Amygdala (tissue), 56 donors: ENCODE measurements around the gene EGLN1.
A peak's percentile ranks its signal among the peaks of the same experiment; 100 is the strongest.
"Not testable (repeated sequence)": the region's sequence is repeated elsewhere in the genome, so short reads cannot be mapped to it uniquely, and the experiment has no call there.

Source experiments
- DNase-seq, 56 donors: peaks; one replicate each; lab custom pipeline; 2025; lab: John Stamatoyannopoulos, UW

The EGLN1 gene

GRCh38 chr1:231372501-231372900 lies 49.6 kb downstream of the EGLN1 start:
- no peak for DNase-seq

- peak in 14 of 56 donors; percentile 2 to 38 (median 18) for DNase-seq
These were observed 52.8 kb downstream of the EGLN1 start for GRCh38 chr1:231369282-231369681.

- no peak for DNase-seq
These were observed 57.9 kb downstream of the EGLN1 start for GRCh38 chr1:231364192-231364591.

GRCh38 chr1:231363624-231364023 lies 58.5 kb downstream of the EGLN1 start:
- no peak for DNase-seq

- DNase-seq: no peak
These were observed 59.8 kb downstream of the EGLN1 start for GRCh38 chr1:231362325-231362724.

GRCh38 chr1:231359113-231359512 lies 63.0 kb downstream of the EGLN1 start:
- DNase-seq: no peak

GRCh38 chr1:231357831-231358354 lies 64.2 kb downstream of the EGLN1 start:
- peak in 13 of 56 donors; percentile 6 to 51 (median 24) for DNase-seq

GRCh38 chr1:231357187-231357772 lies 64.8 kb downstream of the EGLN1 start:
- no peak for DNase-seq

- DNase-seq: no peak
These were observed 66.9 kb downstream of the EGLN1 start for GRCh38 chr1:231355171-231355570.

GRCh38 chr1:231354330-231355020 lies 67.6 kb downstream of the EGLN1 start:
- no peak for DNase-seq

- no peak for DNase-seq
These were observed 69.0 kb downstream of the EGLN1 start for GRCh38 chr1:231353086-231353485.

- no peak for DNase-seq
These were observed 70.3 kb downstream of the EGLN1 start for GRCh38 chr1:231351816-231352215.

- not testable (repeated sequence) for DNase-seq
These were observed 73.2 kb downstream of the EGLN1 start for GRCh38 chr1:231348856-231349255.

GRCh38 chr1:231348442-231348841 lies 73.6 kb downstream of the EGLN1 start:
- no peak for DNase-seq

- no peak for DNase-seq
These were observed 74.1 kb downstream of the EGLN1 start for GRCh38 chr1:231347961-231348360.

- DNase-seq: no peak
These were observed 81.6 kb downstream of the EGLN1 start for GRCh38 chr1:231340328-231341013.

GRCh38 chr1:231338270-231339128 lies 83.6 kb downstream of the EGLN1 start, which contains the start of gene SPRTN:
Gene SPRTN (plus strand): TSS chr1:231338293. CDS start chr1:231338384, 91 bp downstream.
- peak in 4 of 56 donors; percentile 27 to 60 (median 48) for DNase-seq

- peak; percentile 67 to 99 (median 92) for DNase-seq
These were observed 84.4 kb downstream of the EGLN1 start, which contains the start of gene EXOC8 for GRCh38 chr1:231337472-231338269. Gene EXOC8 (minus strand): TSS chr1:231337852. CDS start chr1:231337745, 107 bp downstream.

- DNase-seq: peak in 6 of 56 donors; percentile 29 to 60 (median 47)
These were observed 85.0 kb downstream of the EGLN1 start for GRCh38 chr1:231337043-231337471.
